ENCODE measurements around the gene G6PC1.

DNA sequence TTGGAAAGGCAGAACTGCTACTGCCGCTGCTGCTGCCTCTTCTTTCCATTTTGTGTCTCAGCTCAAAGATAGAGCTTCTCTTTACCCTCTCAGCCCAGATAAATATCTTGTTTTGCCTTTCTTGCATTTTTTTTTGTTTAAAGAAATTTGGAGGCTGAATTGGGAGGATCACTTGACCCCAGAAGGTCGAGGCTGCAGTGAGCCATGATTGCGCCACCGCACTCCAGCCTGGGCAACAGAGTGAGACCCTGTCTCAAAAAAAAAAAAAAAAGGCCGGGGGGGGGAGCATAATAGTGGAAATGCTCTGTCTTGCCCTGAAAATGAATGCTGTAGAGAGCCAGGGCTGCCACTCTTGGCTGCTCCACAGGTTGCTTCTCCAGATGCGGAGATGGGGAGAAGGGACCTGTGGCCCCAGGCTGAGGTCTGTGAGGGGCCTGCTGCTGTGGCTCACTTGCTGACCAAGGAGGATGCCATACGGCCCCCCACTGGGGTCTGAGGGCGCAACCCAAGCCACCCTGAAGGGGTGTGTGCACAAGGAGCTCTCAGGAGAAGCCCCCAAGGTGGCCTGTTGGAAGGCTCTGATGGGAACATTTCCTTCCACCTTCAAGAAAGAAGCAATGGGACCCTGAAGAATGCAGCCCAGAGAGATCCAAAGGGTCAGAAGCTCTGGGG is 21.5 kb upstream of the G6PC1 start:
- no peak for TF ChIP-seq EZH2 (IDR thresholded peaks at IDR 0.05)
- TF ChIP-seq, protein P1, sequence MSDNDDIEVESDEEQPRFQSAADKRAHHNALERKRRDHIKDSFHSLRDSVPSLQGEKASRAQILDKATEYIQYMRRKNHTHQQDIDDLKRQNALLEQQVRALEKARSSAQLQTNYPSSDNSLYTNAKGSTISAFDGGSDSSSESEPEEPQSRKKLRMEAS (IDR thresholded peaks at IDR 0.05) = no peak
- TF ChIP-seq, protein P2, sequence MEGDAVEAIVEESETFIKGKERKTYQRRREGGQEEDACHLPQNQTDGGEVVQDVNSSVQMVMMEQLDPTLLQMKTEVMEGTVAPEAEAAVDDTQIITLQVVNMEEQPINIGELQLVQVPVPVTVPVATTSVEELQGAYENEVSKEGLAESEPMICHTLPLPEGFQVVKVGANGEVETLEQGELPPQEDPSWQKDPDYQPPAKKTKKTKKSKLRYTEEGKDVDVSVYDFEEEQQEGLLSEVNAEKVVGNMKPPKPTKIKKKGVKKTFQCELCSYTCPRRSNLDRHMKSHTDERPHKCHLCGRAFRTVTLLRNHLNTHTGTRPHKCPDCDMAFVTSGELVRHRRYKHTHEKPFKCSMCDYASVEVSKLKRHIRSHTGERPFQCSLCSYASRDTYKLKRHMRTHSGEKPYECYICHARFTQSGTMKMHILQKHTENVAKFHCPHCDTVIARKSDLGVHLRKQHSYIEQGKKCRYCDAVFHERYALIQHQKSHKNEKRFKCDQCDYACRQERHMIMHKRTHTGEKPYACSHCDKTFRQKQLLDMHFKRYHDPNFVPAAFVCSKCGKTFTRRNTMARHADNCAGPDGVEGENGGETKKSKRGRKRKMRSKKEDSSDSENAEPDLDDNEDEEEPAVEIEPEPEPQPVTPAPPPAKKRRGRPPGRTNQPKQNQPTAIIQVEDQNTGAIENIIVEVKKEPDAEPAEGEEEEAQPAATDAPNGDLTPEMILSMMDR (IDR thresholded peaks at IDR 0.05 in 2 of 3, conservative IDR thresholded peaks at IDR 0.05 in 1 of 3; ENCODE audit: borderline replicate concordance in 1 of 3, insufficient read depth in 1 of 3, low read depth in 2 of 3, low read length in 2 of 3) = no peak
- no peak for TF ChIP-seq JUND (IDR thresholded peaks at IDR 0.05)
- TF ChIP-seq ELF1 (IDR thresholded peaks at IDR 0.05; ENCODE audit: borderline replicate concordance, low read depth) = no peak
- no peak for TF ChIP-seq SRF (IDR thresholded peaks at IDR 0.05; ENCODE audit: low read depth)
- TF ChIP-seq EGR1 (IDR thresholded peaks at IDR 0.05; ENCODE audit: low read depth) = no peak
- no peak for TF ChIP-seq POLR2A (IDR thresholded peaks at IDR 0.05; ENCODE audit: borderline replicate concordance, extremely low read depth, insufficient read depth, insufficient read length)
